Fibroblast of skin of scalp (primary cell): ENCODE data around the gene OTOGL.
"Not testable (repeated sequence)": the region's sequence is repeated elsewhere in the genome, so short reads cannot be mapped to it uniquely, and the experiment has no call there.

Source experiments
- DNase-seq: peaks from one replicate; pipeline ENCODE4 v3.0.0-alpha.2; 2013

OTOGL gene

DNA sequence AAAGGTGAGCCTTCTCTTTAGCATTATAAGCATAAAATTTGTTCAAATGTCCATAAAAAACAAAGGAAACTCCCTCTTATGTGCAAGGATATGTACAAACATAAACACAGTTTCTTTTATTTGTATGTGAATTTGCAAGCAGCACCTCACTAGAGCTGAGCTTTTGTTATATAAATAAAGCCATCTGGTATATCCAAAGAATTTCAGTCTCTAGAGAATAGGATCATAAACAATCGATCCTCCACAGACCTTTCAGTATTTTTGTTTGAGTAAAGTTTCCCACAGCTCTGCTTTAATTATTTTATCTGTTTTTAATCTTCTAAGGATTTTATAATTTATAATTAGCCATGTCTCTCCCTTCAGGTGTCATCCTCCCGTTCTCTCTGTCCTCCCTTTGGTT, 89.2 kb downstream of the OTOGL start:
- no peak for DNase-seq

DNA sequence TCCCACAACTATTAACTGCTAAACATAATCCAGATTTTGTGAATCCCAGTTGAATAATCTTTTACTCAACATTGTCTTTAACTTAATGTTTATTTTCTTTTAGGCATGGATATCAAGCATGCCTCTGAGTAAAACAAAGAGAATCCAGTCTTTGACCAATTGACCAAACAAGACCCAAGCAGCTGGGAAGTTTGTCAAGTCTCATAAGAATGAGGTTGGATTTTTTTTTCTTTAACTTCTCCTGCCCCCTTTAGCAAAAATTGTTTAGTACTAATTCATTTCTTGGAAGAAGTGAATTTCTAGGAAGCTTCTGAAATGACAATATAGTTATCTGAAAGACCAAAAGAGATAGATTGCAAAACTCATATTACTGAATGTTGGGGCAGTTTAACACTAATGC, 89.9 kb downstream of the OTOGL start:
- DNase-seq: peak; percentile 91

DNA sequence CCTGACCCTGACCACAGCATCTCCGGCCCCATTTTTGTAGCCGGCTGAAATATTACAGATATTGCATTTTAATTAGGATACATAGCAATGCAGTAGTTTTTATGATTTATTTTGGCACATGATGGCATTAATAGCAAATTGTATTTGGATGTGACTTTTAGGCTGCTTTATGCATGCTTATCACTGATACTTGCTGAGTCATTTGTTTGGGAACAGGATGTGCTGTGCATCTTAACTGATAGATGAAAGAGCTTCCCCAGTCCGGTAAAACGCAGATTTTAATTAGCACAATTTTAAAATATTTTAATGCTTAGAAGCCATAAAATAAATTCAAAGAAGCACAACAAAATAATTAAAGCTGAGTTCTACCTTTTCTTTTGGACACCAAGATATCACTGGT, 90.7 kb downstream of the OTOGL start:
- no peak for DNase-seq

DNA sequence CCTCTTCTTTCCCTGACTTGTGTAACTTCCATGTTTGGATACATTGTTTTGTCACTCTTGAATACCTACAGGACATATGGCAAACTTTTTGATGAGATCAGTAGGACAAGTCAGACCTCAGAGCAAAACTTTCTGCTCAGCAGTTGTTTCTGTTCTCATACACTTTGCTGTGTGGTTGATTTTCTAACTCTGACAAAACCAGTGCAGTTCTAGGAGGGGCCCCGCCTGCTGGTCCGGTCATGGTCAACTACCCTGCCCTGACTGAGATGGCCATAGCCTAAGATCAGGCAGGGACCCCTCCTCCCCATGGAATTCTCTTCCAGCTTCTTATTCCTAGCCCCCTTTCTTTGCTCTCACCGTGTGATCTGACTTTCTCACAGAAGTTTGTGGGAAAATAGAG, 92.8 kb downstream of the OTOGL start:
- no peak for DNase-seq

DNA sequence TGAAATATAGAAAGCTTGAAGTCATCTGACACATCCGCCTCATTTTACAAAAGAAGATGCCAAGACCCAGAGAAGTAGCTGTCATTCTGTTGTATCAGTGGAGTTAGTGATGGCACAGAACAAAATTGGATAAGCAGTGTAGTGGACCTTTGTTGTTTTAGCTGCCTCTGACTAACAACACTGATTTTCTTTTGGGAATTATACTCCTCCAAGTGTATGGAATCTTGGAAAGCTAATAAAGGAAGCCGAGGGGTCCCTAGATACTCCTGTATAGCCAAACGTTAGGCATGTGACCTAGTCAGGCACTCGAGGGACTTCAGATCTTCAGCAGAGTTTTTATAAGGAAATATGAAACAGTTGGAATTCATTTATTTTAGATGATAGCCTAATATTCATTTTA, 94.5 kb downstream of the OTOGL start:
- no peak for DNase-seq

DNA sequence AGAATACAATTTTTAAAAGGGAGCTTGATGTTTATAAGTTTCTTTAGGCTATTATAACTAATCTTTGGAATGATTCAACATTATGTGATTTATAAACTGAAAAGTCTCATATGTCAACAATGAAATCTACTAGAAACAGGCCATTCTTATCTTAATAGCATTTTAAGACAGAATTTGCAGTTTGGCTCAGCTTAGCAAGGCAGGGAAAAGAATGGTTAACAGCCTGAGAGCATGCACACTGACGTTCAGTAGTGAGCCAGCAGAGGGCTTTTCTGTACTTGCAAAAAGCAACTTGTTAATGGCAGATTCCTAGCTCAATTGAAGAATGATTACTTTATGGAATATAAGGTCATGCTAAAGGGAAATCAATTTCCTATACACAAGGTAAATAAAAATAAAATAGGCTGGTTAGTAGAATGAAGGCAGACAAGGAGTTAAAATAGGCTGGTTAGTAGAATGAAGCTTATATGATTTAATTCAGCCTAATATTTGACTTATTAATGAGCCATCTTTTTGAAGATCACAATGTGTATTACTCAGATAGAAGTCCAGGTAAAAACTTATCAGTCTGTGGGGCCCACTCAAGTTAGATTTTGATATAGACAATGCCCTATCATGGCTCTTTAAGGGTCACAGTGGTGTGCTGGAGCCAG, 95.9 kb downstream of the OTOGL start:
- DNase-seq: peak; percentile 76

DNA sequence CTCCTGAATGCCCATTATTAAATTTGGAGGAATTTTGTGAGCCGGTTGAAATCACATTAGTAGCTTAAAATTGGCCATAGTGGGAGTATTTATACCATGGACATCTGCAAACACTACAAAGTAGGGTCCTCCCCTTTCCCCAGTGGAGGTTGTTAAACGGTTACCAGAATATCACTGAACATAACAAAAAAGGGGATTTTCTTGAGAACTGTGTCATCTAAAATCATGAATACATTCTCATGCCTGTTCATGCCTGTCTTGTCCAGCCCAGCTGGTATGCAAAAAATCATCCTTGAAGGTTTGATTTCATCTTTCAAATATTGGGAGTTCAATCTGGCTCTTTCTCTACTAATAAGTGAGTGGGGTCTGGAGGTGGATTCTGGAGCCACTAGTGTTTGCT, 96.4 kb downstream of the OTOGL start:
- no peak for DNase-seq

DNA sequence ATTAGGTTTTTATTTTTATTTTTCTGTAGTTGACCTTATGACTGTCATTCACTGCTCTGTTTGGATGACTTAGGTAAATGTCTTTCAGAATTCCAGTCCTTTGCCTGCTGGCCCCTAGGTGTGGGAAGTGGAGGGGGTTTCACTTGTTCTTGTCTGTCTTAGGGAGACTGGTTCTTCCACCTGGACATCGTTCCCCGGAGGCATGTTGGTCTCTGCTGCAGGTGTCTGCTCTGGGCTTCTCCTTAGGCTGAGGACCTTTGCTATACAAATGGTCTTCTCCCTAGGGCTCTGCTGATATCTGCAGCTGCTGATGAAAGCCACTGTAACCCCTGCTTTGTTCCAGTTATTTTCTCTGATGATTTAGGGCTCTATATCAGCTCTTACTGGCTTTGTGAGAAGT, 97.1 kb downstream of the OTOGL start:
- DNase-seq: no peak

DNA sequence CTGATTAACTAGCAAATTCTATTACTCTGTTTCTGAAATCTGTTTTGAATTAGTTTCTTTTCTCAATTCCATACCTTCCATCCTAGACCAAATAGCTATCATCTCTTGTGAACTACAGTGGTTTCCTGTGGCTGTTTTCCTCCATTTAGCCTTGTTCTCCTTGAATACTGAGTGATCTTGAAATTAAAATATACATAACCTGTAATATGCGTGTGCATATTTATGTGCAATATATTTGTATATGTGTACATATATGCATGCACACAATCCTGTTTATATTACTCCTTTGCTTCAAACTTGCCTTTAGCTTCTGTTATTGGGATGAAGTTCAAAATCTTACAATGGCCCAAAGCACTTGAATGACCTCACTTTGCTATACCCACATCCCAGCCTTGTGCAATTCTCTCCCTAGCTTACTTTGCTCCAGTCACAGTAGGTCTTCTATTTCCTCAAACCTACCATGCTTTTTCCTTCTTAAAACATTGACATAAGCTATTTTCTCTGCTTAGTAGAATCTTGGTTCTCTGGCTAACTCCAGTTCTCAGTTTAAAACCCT, 99.5 kb downstream of the OTOGL start:
- DNase-seq: no peak

DNA sequence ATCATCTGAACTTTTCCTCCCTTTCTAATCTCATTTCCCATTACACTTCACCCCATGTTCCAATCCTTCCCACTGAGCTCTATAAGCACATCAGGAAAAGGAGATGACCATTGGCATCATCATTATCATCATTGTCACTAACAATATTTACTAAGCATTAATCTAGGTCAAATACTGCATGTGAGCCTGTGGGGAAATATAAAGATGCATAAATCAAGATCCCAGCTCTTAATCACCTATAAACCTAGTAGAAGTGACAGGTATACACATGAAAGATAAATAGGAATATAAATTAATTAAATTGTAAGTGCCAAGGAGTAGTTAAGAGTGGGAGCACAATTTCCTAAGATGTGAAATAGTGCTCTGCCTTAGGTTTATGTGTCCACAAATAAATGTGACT, 100.6 kb downstream of the OTOGL start:
- no peak for DNase-seq

DNA sequence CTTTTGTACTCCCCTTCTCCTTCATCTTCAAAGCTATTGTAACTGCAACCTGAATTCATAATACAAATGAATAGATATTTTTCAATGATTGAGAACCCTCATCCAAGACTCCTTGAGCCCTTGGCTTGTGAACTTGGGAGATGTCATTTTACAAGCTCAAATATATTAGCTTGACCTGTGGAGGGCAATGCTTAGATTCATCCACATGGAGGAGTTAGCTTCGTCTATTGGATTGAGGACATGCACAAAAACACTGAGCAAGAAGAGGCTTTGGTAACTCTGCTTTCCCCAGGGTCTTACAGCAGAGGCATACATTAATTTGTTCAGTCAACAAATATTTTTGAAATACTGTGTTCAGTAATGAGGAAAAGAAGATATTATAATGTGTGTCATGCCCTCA, 101.1 kb downstream of the OTOGL start:
- no peak for DNase-seq

DNA sequence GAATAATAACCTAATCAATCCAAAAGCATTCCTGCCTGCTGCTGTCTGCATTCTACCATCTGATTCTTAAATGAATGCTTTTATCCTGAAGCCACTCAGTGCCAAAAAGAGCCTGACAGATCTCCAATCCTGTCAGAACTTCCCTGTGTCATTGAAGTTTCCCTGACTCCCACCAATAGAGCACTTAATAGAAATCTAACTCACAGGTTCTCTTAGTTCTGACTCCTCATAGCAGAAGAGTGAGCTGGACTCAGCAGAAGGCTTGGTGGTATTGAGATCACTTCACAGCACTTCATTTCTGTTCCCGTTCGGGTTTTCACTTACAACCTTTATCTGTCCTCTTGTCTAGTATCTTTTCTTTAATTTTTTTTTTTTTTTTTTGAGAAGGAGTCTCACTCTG, 102.6 kb downstream of the OTOGL start:
- DNase-seq: no peak

DNA sequence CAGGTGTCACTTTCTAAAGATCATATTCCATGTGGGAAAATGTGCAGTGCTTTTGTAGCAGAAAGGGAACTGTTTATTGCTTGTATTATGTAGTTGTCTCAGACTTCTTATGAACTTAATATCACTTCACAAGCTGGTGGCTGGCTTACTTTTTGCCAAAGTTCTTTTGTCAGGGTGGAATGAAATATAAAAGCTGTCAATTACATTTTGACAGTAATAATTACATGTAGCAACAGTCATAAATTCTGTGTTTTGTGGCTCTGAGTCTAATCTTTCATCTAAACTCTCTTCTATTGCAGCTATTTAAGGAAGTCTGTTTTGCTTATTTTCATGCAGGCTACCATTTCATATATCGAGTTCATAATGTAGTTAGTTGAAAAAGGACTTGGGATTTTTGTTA, 106.6 kb downstream of the OTOGL start:
- DNase-seq: no peak

DNA sequence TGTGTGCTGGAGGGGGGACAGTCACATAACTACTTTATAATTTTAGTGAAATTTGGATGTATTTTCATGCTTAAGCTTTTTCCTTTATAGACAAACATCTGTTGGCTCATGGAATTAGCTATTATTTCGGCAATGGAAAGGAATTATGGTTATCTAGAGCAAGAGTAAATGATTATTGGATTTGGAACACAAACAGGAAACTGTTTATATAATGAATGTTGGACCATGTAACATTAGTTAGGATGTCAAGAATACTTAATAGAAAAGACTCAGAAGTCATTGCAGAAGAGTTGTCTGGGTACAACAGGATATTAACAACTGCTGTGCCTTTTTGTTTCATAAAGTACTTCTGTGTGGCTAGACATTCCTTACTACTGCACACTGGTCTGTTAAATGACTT, 108.7 kb downstream of the OTOGL start:
- no peak for DNase-seq

DNA sequence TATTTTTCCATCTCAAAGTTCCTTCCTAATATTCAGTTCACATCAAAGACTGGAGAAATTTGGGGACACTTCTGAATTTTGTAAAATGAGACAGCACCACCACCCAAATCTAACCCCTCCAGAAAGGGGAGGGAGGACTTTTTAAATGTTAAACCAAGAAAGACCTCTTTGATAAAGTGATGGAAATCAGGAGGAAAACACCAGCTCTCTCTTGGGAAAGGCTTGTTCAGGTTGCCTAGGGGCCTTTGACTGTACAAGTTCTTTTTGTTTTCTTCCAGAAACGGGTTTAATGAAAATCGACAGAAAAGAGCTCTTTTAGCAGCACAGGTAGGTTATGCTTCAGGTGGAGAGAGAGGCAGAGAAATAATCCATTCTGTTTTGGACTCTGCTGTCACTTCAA, 112.3 kb downstream of the OTOGL start:
- no peak for DNase-seq

DNA sequence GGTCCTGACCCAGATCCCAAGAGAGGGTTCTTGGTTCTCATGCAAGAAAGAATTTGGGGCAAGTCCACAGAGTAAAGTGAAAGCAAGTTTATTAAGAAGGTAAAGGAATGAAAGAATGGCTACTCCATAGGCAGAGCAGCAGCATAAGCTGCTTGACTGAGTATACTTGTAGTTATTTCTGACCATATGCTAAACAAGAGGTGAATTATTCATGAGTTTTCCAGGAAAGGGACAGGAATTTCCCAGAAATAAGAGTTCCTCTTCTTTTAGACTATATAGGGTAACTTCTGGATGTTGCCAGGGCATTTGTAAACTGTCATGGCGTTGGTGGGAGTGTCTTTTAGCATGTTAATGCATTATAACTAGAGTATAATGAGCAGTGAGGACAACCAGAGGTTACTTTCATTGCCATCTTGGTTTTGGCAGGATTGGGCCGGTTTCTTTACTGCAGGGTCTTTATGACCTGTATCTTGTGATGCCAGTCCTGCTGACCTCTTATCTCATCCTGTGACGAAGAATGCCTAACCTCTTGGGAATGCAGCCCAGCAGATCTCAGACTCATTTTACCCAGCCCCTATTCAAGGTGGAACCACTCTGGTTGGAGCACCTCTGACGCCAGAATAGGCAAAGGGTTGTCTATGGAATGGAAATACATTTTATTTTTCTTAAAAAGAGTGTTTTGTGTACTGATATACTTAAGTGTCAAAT, 113.8 kb downstream of the OTOGL start:
- DNase-seq: no peak

DNA sequence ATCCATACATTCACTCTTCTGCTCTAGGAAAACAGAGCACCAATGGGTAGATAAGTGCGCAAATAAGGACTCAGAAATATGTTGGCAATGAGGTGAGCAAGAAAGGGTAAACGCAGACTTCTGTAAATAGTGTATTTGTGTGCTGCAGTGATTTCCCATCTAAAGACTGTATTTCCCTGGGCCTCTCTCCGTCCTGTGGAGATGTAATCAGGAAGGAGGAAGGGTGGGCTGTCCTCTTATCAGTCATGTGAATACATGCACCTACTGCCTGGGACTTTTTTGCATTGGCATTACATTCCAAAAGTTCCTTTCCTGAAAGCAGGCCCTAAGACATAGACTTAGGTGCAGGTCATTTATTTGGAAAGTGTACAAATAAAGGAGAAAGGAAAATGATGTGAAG, 114.5 kb downstream of the OTOGL start:
- DNase-seq: no peak

DNA sequence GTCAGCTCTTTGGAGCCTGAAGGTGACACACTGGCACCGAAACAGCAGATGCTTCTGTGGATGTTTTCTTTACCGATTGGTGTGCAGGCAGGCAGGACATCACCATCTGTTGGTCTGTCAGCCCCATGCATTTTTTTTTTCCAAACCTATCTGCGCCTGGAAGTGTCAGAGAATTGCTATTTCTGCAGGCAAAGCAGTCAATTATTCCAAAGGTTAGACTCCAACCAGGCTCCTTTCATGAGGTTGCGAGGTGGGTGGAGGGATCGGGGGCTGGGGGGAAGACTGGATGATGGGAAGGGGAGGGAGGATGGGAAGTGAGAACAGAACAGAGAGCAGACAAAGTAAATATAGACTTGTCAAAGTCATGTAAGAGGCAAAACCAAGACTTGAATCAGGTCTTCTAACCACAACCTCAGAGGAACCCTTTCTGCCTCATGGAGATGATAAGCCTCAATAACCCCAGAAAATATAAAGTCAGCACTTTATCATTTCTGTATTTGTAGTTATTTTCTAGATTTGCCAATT, 117.7 kb downstream of the OTOGL start:
- DNase-seq: no peak

DNA sequence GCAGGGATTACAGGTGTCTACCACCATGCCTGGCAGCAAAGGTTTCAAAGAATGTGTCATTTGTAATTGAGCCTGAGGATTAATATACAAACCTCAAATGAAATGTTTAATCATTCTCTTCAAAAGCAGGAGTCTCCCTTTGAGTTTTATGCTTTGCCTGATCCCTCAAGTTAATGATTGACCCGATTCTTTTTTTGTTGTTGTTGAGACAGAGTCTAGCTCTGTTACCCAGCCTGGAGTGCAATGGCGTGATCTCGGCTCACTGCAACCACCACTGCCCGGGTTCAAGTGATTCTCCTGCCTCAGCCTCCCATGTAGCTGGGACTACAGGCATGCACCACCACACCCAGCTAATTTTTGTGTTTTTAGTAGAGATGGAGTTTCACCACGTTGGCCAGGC, 119.6 kb downstream of the OTOGL start:
- not testable (repeated sequence) for DNase-seq

DNA sequence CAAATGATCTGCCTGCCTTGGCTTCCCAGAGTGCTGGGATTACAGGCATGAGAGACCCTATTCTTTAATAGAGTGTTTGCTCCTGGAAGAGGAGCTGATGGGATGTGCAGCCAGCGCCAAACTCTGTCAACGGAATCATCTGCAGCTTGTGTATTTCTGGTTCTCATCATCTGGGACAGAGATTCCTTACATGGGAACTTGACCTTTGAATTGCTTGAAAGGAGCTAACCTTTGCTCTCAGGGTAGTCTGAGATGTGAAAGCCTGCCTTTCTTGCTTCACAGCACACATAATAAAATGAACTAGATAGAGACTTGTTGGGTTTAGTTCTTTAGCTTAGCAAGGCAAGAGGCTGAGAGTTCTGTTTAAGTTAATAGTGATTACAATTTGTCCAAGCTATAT, 120.0 kb downstream of the OTOGL start:
- DNase-seq: no peak

DNA sequence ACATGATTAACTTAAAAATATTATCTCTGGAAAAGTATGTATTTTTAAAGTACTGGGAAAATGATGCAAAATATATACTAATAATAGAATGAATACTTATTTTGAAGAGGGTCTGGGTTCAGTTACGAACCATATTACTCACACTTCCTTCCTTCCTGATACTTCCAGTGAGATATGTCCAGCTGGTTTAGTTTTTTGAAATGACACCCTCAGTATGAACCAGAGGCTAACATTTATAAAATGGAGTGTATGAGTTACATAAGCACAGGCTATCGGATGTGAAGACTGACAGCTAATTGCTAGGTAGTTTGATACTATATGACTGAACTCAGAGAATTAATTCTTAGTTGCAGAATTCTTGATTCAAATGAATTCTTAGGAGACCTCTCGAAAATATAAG, 122.9 kb downstream of the OTOGL start:
- no peak for DNase-seq

DNA sequence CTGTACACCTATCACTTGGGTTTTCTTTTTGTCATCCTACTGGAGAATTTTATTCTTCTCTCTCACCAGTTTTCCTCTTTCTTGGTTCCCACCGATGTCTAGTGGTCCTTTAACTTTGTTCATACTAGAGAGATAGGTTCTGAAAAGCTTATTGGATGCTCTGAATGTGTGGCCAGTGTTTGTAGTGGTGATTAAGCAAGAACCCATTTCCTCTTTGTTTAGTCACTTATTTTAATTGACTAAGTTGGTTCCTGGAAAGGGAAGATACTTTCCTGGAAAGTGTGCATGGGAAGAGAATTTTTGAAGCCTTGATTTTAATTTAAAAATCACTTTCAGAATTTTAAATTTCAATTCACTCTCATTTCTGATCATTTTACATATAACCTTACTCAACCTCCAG, 127.2 kb downstream of the OTOGL start:
- peak; percentile 19 for DNase-seq

DNA sequence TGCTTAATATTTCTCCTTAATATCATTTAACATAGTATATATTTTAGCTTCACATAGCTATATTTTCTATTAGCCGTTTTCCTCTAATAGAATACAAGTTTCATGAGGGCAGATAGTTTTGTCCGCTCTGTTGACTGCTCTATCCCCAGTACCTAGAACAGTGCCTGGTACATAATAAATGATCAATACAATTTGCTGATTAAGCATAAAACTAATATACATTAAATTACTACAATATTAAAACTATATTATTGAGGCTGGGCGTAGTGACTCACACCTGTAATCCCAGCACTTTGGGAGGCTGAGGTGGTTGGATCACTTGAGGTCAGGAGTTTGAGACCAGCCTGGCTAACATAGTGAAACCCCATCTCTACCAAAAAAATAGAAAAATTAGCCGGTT, 128.6 kb downstream of the OTOGL start:
- DNase-seq: not testable (repeated sequence)

DNA sequence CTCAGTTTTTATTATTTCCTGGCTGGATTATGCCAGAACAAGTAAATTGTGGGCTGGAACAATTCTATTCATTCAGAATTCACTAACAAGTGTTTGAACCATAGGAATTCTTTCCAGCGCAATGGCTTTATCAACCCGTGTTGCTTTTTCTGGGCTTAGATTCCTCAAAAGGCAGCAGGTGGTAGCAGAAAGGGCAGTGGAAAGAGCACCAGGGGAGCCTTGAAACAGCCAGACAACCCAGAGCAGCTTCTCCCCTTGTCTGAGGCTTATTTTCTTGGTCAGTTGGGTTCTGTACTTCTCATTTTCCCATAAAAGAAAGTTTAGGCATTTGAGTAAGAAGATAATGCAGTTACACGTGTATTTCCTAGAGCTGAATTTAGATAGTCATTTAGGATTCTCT, 130.7 kb downstream of the OTOGL start:
- no peak for DNase-seq
